Transverse colon (tissue), 4 donors: Measurements from ENCODE around the gene TOM1L2. TPM values are rescaled to one million over a fixed set of nuclear protein-coding genes. Genes with fewer than 3 reads are reported as not detected.

ENCODE experiments used
- DNase-seq: peaks from one replicate; pipeline ENCODE4 v3.0.0-alpha.2; 2019
- H3K27ac ChIP-seq, 4 donors: fragments of 200-600 bp; sonication (generic); 2 replicates each; pipeline ENCODE4 v1.5.1; 2016 to 2018; ENCODE audit warnings: inconsistent platforms in 4 of 4
- H3K27me3 ChIP-seq: fragments of 200-600 bp; sonication (generic); 2 replicates; pipeline ENCODE4 v1.5.1; 2017; ENCODE audit warnings: inconsistent platforms
- H3K36me3 ChIP-seq, 4 donors: fragments of 200-600 bp; sonication (generic); 2 replicates each; pipeline ENCODE4 v1.5.1; 2017 to 2019; ENCODE audit warnings: inconsistent platforms in 4 of 4
- H3K4me1 ChIP-seq, 4 donors: fragments of 200-600 bp; sonication (generic); 2 replicates each; pipeline ENCODE4 v1.5.1; 2017 to 2020; ENCODE audit warnings: inconsistent platforms in 4 of 4
- H3K4me3 ChIP-seq, 4 donors: fragments of 200-600 bp; sonication (generic); 1 replicate in 1 of 4; 2 replicates in 3 of 4; pipeline versions ENCODE4 v1.5.1 to v1.6.1; 2017 to 2019; ENCODE audit warnings: inconsistent platforms in 4 of 4
- H3K9me3 ChIP-seq, 2 donors: fragments of 200-600 bp; sonication (generic); 2 replicates each; pipeline ENCODE4 v1.5.1; 2017 to 2019; ENCODE audit warnings: inconsistent platforms in 2 of 2
- EP300 ChIP-seq: sonication (generic); formaldehyde crosslinking; IDR thresholded peaks from one replicate; pipeline ENCODE4 v1.6.1; 2017; ENCODE audit warnings: antibody characterized with exemption, low read depth
- POLR2A ChIP-seq: fragments of 450-650 bp; IDR thresholded peaks from one replicate; pipeline ENCODE4 v1.6.1; 2016; ENCODE audit warnings: antibody characterized with exemption, mild to moderate bottlenecking, moderate library complexity
- POLR2AphosphoS5 ChIP-seq, 3 donors: sonication (generic); formaldehyde crosslinking; IDR thresholded peaks; one replicate each; pipeline ENCODE4 v1.6.1; 2016; ENCODE audit warnings: antibody characterized with exemption in 3 of 3
- WGBS, 2 donors: methylation state at CpG; one replicate each; pipeline ENCODE4 v1.1.5; 2018; ENCODE audit warnings: low coverage in 1 of 2; 5-methylcytosine and 5-hydroxymethylcytosine counted together
- in situ Hi-C, 4 donors: fragments of 200-750 bp; cut with MboI; loops; one replicate each; pipeline versions ENCODE4 v1.15.0 to v1.15.1; 2017; ENCODE audit warnings: low sequenced_read_pairs in 3 of 4, low pct_ligation_motif_present in 1 of 4, low pct_unique_long_range_greater_than_20kb in 1 of 4
- intact Hi-C: fragments of 100-400 bp; cut with DNase I; formaldehyde crosslinking; loops from one replicate; pipeline ENCODE4 v1.15.1; 2023; ENCODE audit warnings: low total_unique reads
- total RNA-seq, 4 donors: library from RNA; depleted of rRNA; stranded (reverse); fragments of >200 nt; gene quantifications; one replicate each; pipeline ENCODE4 v1.1.0, GENCODE V29; 2016
- TF ChIP-seq, protein P1 (sequence below), 5 experiments: fragments of 200-600 bp in 3 of 5; fragments of 450-650 bp in 2 of 5; sonication (generic) in 3 of 5; IDR thresholded peaks; 1 replicate in 2 of 5; 2 replicates in 3 of 5; pipeline ENCODE4 v1.5.1; 2016 to 2017; ENCODE audit warnings: antibody characterized with exemption in 5 of 5, inconsistent platforms in 3 of 5, mild to moderate bottlenecking in 2 of 5, moderate library complexity in 1 of 5

TOM1L2 gene
- total RNA-seq, 4 donors from 2014 or later = 65.9 to 178 (median 97.7) TPM

DNA sequence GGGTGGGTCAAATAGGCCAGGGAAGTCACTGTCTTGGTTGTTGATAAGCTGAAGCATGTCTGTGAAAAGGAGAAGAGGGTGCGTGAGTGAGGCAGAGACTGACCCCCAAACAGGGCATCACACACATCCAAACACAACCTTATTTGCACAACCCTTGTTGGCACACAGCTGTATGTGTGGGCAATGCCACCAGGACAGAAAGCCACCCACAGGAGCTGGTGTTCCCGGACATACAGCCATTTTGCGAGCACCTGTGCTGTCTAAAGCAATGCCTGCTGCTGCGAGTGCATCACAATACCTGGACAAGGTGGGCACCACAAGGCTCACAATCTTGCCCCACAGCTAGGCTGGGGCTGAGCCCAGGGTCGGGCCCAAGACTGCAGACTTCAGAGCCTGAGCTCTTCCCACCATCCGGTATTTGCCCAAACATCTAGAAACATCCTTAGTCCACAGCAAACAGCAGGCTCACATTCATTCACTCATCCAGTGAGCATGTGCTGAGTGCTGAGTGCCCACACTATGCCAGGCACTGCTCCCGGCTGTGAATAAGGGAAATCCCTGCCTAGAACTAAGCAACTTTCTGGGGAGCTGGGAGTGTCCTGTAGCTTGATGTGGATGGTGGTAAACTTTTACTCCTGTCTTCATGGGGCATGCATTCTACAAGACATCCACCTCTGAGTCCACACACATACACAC lies 151.6 kb downstream of the TOM1L2 start:
- 80% methylated on average over 7 of the region's 7 CpGs; no CpG with 5 or more reads in 1 of the 2 donors for WGBS, 2 donors
- TF ChIP-seq EP300 (no peak), POLR2AphosphoS5 (IDR thresholded peaks at IDR 0.05) (no peak), POLR2A (no peak)
- TF ChIP-seq, protein P1, sequence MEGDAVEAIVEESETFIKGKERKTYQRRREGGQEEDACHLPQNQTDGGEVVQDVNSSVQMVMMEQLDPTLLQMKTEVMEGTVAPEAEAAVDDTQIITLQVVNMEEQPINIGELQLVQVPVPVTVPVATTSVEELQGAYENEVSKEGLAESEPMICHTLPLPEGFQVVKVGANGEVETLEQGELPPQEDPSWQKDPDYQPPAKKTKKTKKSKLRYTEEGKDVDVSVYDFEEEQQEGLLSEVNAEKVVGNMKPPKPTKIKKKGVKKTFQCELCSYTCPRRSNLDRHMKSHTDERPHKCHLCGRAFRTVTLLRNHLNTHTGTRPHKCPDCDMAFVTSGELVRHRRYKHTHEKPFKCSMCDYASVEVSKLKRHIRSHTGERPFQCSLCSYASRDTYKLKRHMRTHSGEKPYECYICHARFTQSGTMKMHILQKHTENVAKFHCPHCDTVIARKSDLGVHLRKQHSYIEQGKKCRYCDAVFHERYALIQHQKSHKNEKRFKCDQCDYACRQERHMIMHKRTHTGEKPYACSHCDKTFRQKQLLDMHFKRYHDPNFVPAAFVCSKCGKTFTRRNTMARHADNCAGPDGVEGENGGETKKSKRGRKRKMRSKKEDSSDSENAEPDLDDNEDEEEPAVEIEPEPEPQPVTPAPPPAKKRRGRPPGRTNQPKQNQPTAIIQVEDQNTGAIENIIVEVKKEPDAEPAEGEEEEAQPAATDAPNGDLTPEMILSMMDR (IDR thresholded peaks at IDR 0.05) = no peak
- Histone ChIP-seq H3K4me1 (peaks cover 38 to 77% (median 71%) of the 10 kb centered on the region in 4 donors), H3K9me3 (no peaks in the 10 kb centered on the region), H3K27ac (peak overlapping the region in 3 of 4 donors; percentile 42 to 98 (median 53)), H3K27me3 (no peaks in the 10 kb centered on the region), H3K4me3 (no peak overlapping the region), H3K36me3 (peaks cover 0 to 13% (median 7%) of the 10 kb centered on the region in 4 donors)
- DNase-seq = no peak
- intact Hi-C loops = no loop called here
- in situ Hi-C loops = no loop called here

GRCh38 chr17:17820046-17820445 lies 152.2 kb downstream of the TOM1L2 start:
- Histone ChIP-seq H3K27ac (peak overlapping the region in 3 of 4 donors; percentile 42 to 98 (median 53)), H3K36me3 (peaks cover 0 to 15% (median 7%) of the 10 kb centered on the region in 4 donors)

DNA sequence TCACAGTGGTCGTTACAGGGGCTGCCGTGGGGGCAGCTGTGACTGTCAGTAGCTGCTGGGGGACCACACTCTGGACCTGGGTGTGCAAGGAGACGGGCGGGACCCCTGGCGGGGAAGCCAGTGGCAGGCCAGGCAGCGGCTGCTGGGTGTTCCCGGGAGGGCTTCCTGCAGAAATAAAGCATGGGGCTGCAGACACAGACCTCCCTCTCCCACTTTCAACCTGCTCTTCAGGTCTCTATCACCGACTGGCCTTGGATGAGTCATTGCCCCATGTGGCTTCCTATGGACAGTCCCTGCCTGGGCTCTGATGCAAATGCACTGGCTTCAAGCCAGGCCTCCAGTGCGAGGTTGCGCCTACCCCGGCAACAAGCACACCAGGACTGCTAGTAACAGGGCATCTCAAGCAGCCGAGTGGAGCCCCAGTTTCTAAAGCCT lies 152.6 kb downstream of the TOM1L2 start:
- peaks cover 28 to 67% (median 60%) of the 10 kb centered on the region in 4 donors for H3K4me1 ChIP-seq
- peak; percentile 85 for DNase-seq
- H3K27me3 ChIP-seq = no peaks in the 10 kb centered on the region
- in situ Hi-C loops (loop anchor here in 1 of 4 donors (5.0 kb wide), 1 partner anchor 38 kb away; no protein-coding TSS in a partner anchor), intact Hi-C loops (loop anchor here (10.0 kb wide), 1 partner anchor 105 kb away; no protein-coding TSS in a partner anchor)
- 5 to 59% methylated on average over 4 to 12 of the region's 12 CpGs for WGBS, 2 donors
- peak overlapping the region in 3 of 4 donors; percentile 53 to 98 (median 57) for H3K27ac ChIP-seq
- peaks cover 0 to 19% (median 7%) of the 10 kb centered on the region in 4 donors for H3K36me3 ChIP-seq
- H3K4me3 ChIP-seq = no peak overlapping the region
- TF ChIP-seq EP300 (no peak), POLR2A (no peak), POLR2AphosphoS5 (IDR thresholded peaks at IDR 0.05) (peak in 2 of 3 donors; percentile 22 to 36)
- H3K9me3 ChIP-seq = no peaks in the 10 kb centered on the region

More at GRCh38 chr17:17820046-17820445, 152.2 kb downstream of the TOM1L2 start:
- intact Hi-C loops (no loop called here), in situ Hi-C loops (no loop called here)
- Histone ChIP-seq H3K27me3 (no peaks in the 10 kb centered on the region), H3K9me3 (no peaks in the 10 kb centered on the region), H3K4me1 (peaks cover 33 to 72% (median 65%) of the 10 kb centered on the region in 4 donors), H3K4me3 (no peak overlapping the region)
- TF ChIP-seq POLR2AphosphoS5 (IDR thresholded peaks at IDR 0.05) (no peak), POLR2A (no peak), EP300 (no peak)
- TF ChIP-seq, protein P1 (IDR thresholded peaks at IDR 0.05) = no peak
- WGBS, 2 donors = 85% methylated on average over 10 of the region's 10 CpGs; no CpG with 5 or more reads in 1 of the 2 donors
- DNase-seq = no peak

- no peak overlapping the region for H3K4me3 ChIP-seq
- H3K27me3 ChIP-seq = no peaks in the 10 kb centered on the region
- H3K9me3 ChIP-seq = no peaks in the 10 kb centered on the region
- WGBS, 2 donors = 83% methylated on average over 9 of the region's 12 CpGs; no CpG with 5 or more reads in 1 of the 2 donors
- in situ Hi-C loops = loop anchor here in 1 of 4 donors (5.0 kb wide), 1 partner anchor 38 kb away; no protein-coding TSS in a partner anchor
- intact Hi-C loops = loop anchor here (10.0 kb wide), 1 partner anchor 106 kb away; no protein-coding TSS in a partner anchor
- peaks cover 23 to 62% (median 56%) of the 10 kb centered on the region in 4 donors for H3K4me1 ChIP-seq
- TF ChIP-seq, protein P1 (IDR thresholded peaks at IDR 0.05) = no peak
- TF ChIP-seq POLR2AphosphoS5 (IDR thresholded peaks at IDR 0.05) (no peak), EP300 (no peak), POLR2A (no peak)
- H3K27ac ChIP-seq = peak overlapping the region in 3 of 4 donors; percentile 53 to 98 (median 57)
- DNase-seq = no peak
- peaks cover 0 to 24% (median 7%) of the 10 kb centered on the region in 4 donors for H3K36me3 ChIP-seq
These were observed 153.1 kb downstream of the TOM1L2 start for GRCh38 chr17:17819111-17819510.
